Measurements from ENCODE around the gene NRG3. TPM values are rescaled to one million over a fixed set of nuclear protein-coding genes. Genes with fewer than 3 reads are reported as not detected.

NRG3 gene
- total RNA-seq, 1 donor from 2014 or later = 32.2 TPM

- Mint-ChIP-seq H3K4me1 (ENCODE audit: low read depth) (no peaks in the 10 kb centered on the region), H3K36me3 (ENCODE audit: insufficient read depth) (peaks cover under 1% of the 10 kb centered on the region), H3K27me3 (no peaks in the 10 kb centered on the region), H3K9me3 (ENCODE audit: low read depth) (peaks cover 3% of the 10 kb centered on the region), H3K27ac (no peak overlapping the region), H3K4me3 (ENCODE audit: low read depth) (no peak overlapping the region)
- TF ChIP-seq, protein P1, sequence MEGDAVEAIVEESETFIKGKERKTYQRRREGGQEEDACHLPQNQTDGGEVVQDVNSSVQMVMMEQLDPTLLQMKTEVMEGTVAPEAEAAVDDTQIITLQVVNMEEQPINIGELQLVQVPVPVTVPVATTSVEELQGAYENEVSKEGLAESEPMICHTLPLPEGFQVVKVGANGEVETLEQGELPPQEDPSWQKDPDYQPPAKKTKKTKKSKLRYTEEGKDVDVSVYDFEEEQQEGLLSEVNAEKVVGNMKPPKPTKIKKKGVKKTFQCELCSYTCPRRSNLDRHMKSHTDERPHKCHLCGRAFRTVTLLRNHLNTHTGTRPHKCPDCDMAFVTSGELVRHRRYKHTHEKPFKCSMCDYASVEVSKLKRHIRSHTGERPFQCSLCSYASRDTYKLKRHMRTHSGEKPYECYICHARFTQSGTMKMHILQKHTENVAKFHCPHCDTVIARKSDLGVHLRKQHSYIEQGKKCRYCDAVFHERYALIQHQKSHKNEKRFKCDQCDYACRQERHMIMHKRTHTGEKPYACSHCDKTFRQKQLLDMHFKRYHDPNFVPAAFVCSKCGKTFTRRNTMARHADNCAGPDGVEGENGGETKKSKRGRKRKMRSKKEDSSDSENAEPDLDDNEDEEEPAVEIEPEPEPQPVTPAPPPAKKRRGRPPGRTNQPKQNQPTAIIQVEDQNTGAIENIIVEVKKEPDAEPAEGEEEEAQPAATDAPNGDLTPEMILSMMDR (IDR thresholded peaks at IDR 0.05; ENCODE audit: unreplicated experiment) = no peak
- DNase-seq (ENCODE audit: low spot score, unreplicated experiment) = no peak
Observed at GRCh38 chr10:82914655-82915136, 1039.7 kb downstream of the NRG3 start.

DNA sequence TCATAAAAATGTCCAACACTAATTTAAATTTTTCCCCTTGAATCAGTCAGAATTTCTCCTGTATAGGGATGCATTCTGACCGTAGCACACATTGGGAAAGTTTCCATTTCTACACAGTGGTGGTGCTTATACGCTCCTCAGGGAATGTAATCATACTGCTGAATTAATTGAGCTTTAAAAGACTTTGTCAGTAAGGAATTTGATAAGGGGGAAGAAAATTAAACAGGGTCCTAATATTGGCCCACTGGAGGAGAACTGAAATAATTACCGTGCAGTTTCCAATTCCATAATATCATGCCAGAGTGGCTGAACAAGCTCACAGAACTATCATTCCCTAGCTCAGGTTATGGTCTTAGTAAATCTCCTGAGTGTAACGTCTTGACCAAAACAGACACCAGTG is 1041.9 kb downstream of the NRG3 start:
- DNase-seq (ENCODE audit: low spot score, unreplicated experiment) = no peak
- Mint-ChIP-seq H3K27ac (no peak overlapping the region), H3K36me3 (ENCODE audit: insufficient read depth) (peaks cover 1% of the 10 kb centered on the region), H3K9me3 (ENCODE audit: low read depth) (peaks cover 17% of the 10 kb centered on the region), H3K27me3 (no peaks in the 10 kb centered on the region), H3K4me3 (ENCODE audit: low read depth) (no peak overlapping the region), H3K4me1 (ENCODE audit: low read depth) (no peaks in the 10 kb centered on the region)
- TF ChIP-seq, protein P1 (IDR thresholded peaks at IDR 0.05; ENCODE audit: unreplicated experiment) = no peak

DNA sequence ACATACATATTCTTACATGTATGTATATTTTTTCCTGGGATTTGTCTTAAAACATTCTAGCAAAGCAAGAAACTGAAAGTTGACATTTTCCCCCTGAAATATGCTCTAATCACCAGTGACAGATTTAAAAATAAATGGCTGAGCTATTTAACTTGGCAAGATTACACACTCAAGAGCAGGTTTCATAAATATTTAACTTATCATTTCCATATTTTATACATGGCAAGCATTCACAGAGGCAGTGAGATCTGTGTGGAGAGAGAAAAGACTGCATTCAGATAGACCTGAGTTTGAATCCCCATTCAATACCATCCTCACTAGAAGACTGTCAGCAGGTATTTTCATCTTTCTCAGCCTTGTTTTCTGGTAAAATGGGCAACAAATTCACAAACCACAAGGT is 1043.0 kb downstream of the NRG3 start:
- Mint-ChIP-seq H3K36me3 (ENCODE audit: insufficient read depth) (peaks cover 1% of the 10 kb centered on the region), H3K27ac (no peak overlapping the region), H3K4me3 (ENCODE audit: low read depth) (no peak overlapping the region), H3K9me3 (ENCODE audit: low read depth) (peaks cover 17% of the 10 kb centered on the region), H3K27me3 (no peaks in the 10 kb centered on the region), H3K4me1 (ENCODE audit: low read depth) (no peaks in the 10 kb centered on the region)
- DNase-seq (ENCODE audit: low spot score, unreplicated experiment) = no peak
- TF ChIP-seq, protein P1 (IDR thresholded peaks at IDR 0.05; ENCODE audit: unreplicated experiment) = no peak

- H3K4me1 Mint-ChIP-seq (ENCODE audit: low read depth) = no peaks in the 10 kb centered on the region
- H3K4me3 Mint-ChIP-seq (ENCODE audit: low read depth) = no peak overlapping the region
- peaks cover 17% of the 10 kb centered on the region for H3K9me3 Mint-ChIP-seq (ENCODE audit: low read depth)
- DNase-seq (ENCODE audit: low spot score, unreplicated experiment) = no peak
- TF ChIP-seq, protein P1 (IDR thresholded peaks at IDR 0.05; ENCODE audit: unreplicated experiment) = no peak
- no peaks in the 10 kb centered on the region for H3K27me3 Mint-ChIP-seq
- H3K36me3 Mint-ChIP-seq (ENCODE audit: insufficient read depth) = peaks cover 1% of the 10 kb centered on the region
- no peak overlapping the region for H3K27ac Mint-ChIP-seq
Observed at GRCh38 chr10:82922046-82922445, 1047.1 kb downstream of the NRG3 start.

DNA sequence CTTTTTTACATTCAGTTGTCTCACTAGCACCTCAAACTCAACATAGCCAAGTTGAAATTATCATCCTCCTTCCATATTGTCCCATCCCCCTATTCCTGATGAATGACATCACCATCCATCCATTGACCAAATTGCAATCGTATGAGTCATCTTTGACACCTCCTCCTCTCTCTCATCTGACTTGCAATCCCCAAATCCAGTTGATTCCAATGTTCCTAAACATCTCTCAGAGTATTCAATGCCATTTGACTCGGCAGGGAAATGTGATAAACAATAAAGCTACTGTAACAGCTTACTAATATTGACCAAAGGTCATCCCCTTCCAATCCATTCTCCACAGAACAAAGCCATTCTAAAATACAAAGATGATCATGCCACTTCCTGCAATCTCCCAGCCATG is 1047.8 kb downstream of the NRG3 start:
- no peaks in the 10 kb centered on the region for H3K27me3 Mint-ChIP-seq
- no peaks in the 10 kb centered on the region for H3K4me1 Mint-ChIP-seq (ENCODE audit: low read depth)
- H3K27ac Mint-ChIP-seq = no peak overlapping the region

More for the DNA sequence above, 1047.8 kb downstream of the NRG3 start:
- TF ChIP-seq, protein P1 (IDR thresholded peaks at IDR 0.05; ENCODE audit: unreplicated experiment) = no peak
- DNase-seq (ENCODE audit: low spot score, unreplicated experiment) = no peak
- Mint-ChIP-seq H3K4me3 (ENCODE audit: low read depth) (no peak overlapping the region), H3K9me3 (ENCODE audit: low read depth) (peaks cover 17% of the 10 kb centered on the region), H3K36me3 (ENCODE audit: insufficient read depth) (peaks cover 1% of the 10 kb centered on the region)
